HG03280 (cell line): ENCODE results near the gene DMAC2L.
"Not testable (repeated sequence)": the region's sequence is repeated elsewhere in the genome, so short reads cannot be mapped to it uniquely, and the experiment has no call there.

Experiments
- ATAC-seq: cut with Tn5 transposase; IDR thresholded peaks from one replicate; pipeline ENCODE4 v1.9.1; 2021; ENCODE audit warnings: mild to moderate bottlenecking, moderate library complexity; ENCODE audit not compliant: unreplicated experiment

Gene DMAC2L

GRCh38 chr14:50353126-50353525 is 41.0 kb downstream of the DMAC2L start:
- no peak for ATAC-seq

GRCh38 chr14:50354527-50354926 is 42.4 kb downstream of the DMAC2L start:
- no peak for ATAC-seq

GRCh38 chr14:50355692-50356091 is 43.6 kb downstream of the DMAC2L start:
- ATAC-seq, result no peak

- not testable (repeated sequence) for ATAC-seq
These were observed 44.2 kb downstream of the DMAC2L start for GRCh38 chr14:50356283-50356682.

GRCh38 chr14:50357124-50357523 is 45.0 kb downstream of the DMAC2L start:
- no peak for ATAC-seq

GRCh38 chr14:50357753-50358395 is 45.8 kb downstream of the DMAC2L start:
- no peak for ATAC-seq

GRCh38 chr14:50359631-50360030 is 47.5 kb downstream of the DMAC2L start:
- ATAC-seq, result no peak

GRCh38 chr14:50360093-50360492 is 48.0 kb downstream of the DMAC2L start:
- ATAC-seq, result no peak

GRCh38 chr14:50360851-50361250 is 48.7 kb downstream of the DMAC2L start:
- ATAC-seq, result no peak

- not testable (repeated sequence) for ATAC-seq
These were observed 49.6 kb downstream of the DMAC2L start for GRCh38 chr14:50361473-50362403.

- peak; percentile 8 for ATAC-seq
These were observed 50.9 kb downstream of the DMAC2L start for GRCh38 chr14:50362764-50363713.

GRCh38 chr14:50363714-50364111 is 51.6 kb downstream of the DMAC2L start:
- ATAC-seq, result peak; percentile 96

GRCh38 chr14:50364792-50365191 is 52.7 kb downstream of the DMAC2L start:
- ATAC-seq, result no peak

- not testable (repeated sequence) for ATAC-seq
These were observed 53.4 kb downstream of the DMAC2L start for GRCh38 chr14:50365572-50365971.

GRCh38 chr14:50366115-50366514 is 54.0 kb downstream of the DMAC2L start:
- no peak for ATAC-seq

- ATAC-seq, result no peak
These were observed 54.5 kb downstream of the DMAC2L start for GRCh38 chr14:50366589-50366988.

GRCh38 chr14:50371546-50371945 is 59.4 kb downstream of the DMAC2L start:
- ATAC-seq, result no peak

- no peak for ATAC-seq
These were observed 61.8 kb downstream of the DMAC2L start for GRCh38 chr14:50373959-50374358.

GRCh38 chr14:50375760-50376159 is 63.6 kb downstream of the DMAC2L start:
- ATAC-seq, result no peak
